Measurements from ENCODE around the gene SPDYE2.
"Not testable (repeated sequence)": the region's sequence is repeated elsewhere in the genome, so short reads cannot be mapped to it uniquely, and the experiment has no call there.

GRCh38 chr7:102610441-102610840, 59.4 kb downstream of the SPDYE2 start:
- not testable (repeated sequence) for TF ChIP-seq CTCF (conservative IDR thresholded peaks at IDR 0.05 in 1 of 2, IDR thresholded peaks at IDR 0.05 in 1 of 2; ENCODE audit: extremely low read depth in 1 of 2, insufficient read depth in 1 of 2, low read depth in 1 of 2, low read length in 2 of 2); EZH2 (IDR thresholded peaks at IDR 0.05; ENCODE audit: borderline replicate concordance, low read length)
